Mesothelial cell of epicardium (in vitro differentiated cells): Measurements from ENCODE around the gene MIA3. TPM values are rescaled to one million over a fixed set of nuclear protein-coding genes. Genes with fewer than 3 reads are reported as not detected.
A peak's percentile ranks its signal among the peaks of the same experiment; 100 is the strongest.

ENCODE experiments used
- DNase-seq, 2 experiments: peaks; one replicate each; pipeline ENCODE4 v3.0.0; 2021; ENCODE audit warnings: low spot score in 2 of 2; ENCODE audit not compliant: unreplicated experiment in 2 of 2
- H3K27ac Mint-ChIP-seq: 2 replicates; pipeline ENCODE4 v1.8.0; 2021; ENCODE audit warnings: mixed read lengths
- H3K27me3 Mint-ChIP-seq: 2 replicates; pipeline ENCODE4 v1.8.0; 2021; ENCODE audit warnings: low read depth, mixed read lengths
- H3K36me3 Mint-ChIP-seq: 2 replicates; pipeline ENCODE4 v1.8.0; 2021; ENCODE audit warnings: mixed read lengths
- H3K4me1 Mint-ChIP-seq: 2 replicates; pipeline ENCODE4 v1.8.0; 2021; ENCODE audit warnings: mixed read lengths
- H3K4me3 Mint-ChIP-seq: 2 replicates; pipeline ENCODE4 v1.8.0; 2021; ENCODE audit warnings: mild to moderate bottlenecking, moderate library complexity, mixed read lengths
- H3K9me3 Mint-ChIP-seq: 2 replicates; pipeline ENCODE4 v1.8.0; 2021; ENCODE audit warnings: mixed read lengths
- total RNA-seq: library from RNA; stranded (reverse); gene quantifications from 3 replicates; pipeline ENCODE4 v1.2.1, GENCODE V29; 2021
- TF ChIP-seq, protein P1 (sequence below): fragments of 200-600 bp; sonication (generic); IDR thresholded peaks from one replicate; pipeline ENCODE4 v1.5.0; 2021; ENCODE audit warnings: antibody characterized with exemption; ENCODE audit not compliant: unreplicated experiment

The MIA3 gene
- total RNA-seq, 1 donor from 2014 or later = 72.9 TPM

DNA sequence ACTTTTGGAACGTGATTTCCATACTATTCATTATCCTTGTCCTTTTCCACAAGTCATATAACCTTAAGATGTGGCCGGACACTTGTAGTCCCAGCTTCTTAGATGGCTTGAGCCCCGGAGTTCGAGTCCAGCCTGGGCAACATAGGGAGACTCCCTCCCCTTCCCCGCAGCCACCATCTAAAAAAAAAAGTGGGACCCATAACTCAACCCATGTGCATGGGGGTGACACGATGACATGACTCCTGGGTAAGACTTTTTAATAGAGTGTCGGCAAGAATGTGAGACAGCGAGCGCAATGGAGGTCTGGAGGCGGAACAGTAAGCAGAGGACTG, 25.7 kb downstream of the MIA3 start:
- Mint-ChIP-seq H3K4me1 (peaks cover 19% of the 10 kb centered on the region), H3K4me3 (peak overlapping the region; percentile 97)

DNA sequence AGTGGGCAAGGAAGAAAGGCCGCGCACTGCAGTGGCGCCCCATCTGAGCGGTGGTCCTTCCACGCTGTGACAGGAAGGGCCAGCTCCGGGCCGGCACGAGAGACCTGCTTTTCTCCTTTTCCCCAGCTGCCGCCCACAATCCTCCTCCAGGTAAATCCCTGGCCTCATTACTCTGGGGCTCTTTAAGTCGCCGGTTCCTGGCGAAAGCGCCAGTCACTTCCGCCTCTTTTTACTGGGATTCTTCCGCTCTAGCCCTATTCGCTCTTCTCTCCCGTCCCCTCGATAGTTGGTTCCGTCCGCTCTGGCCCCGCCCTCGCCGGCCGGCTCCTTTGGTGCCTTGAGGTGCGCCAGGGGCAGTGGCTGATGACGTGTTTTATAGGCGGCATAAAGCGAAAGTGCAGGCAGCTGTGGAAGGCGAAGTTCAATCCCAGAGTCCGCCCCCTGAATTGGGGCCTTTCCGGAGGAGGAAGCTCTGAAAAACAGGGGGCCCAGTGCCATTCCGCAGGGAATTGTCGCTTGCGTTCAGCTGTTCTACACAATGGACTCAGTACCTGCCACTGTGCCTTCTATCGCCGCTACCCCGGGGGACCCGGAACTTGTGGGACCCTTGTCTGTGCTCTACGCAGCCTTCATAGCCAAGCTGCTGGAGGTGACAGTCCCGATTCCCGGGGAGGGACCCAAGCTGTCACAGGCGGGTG, 26.2 kb downstream of the MIA3 start:
- Mint-ChIP-seq H3K9me3 (peaks cover 8% of the 10 kb centered on the region), H3K36me3 (peaks cover 12% of the 10 kb centered on the region), H3K4me1 (peaks cover 19% of the 10 kb centered on the region), H3K4me3 (peak overlapping the region; percentile 97), H3K27ac (peak overlapping the region; percentile 99), H3K27me3 (no peaks in the 10 kb centered on the region)
- TF ChIP-seq, protein P1, sequence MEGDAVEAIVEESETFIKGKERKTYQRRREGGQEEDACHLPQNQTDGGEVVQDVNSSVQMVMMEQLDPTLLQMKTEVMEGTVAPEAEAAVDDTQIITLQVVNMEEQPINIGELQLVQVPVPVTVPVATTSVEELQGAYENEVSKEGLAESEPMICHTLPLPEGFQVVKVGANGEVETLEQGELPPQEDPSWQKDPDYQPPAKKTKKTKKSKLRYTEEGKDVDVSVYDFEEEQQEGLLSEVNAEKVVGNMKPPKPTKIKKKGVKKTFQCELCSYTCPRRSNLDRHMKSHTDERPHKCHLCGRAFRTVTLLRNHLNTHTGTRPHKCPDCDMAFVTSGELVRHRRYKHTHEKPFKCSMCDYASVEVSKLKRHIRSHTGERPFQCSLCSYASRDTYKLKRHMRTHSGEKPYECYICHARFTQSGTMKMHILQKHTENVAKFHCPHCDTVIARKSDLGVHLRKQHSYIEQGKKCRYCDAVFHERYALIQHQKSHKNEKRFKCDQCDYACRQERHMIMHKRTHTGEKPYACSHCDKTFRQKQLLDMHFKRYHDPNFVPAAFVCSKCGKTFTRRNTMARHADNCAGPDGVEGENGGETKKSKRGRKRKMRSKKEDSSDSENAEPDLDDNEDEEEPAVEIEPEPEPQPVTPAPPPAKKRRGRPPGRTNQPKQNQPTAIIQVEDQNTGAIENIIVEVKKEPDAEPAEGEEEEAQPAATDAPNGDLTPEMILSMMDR = no peak
- peak; percentile 89 to 95 for DNase-seq

More for the DNA sequence above, 25.7 kb downstream of the MIA3 start:
- H3K36me3 Mint-ChIP-seq = peaks cover 16% of the 10 kb centered on the region
- H3K27ac Mint-ChIP-seq = peak overlapping the region; percentile 99
- H3K9me3 Mint-ChIP-seq = peaks cover 14% of the 10 kb centered on the region
- TF ChIP-seq, protein P1 = no peak
- peak in 1 of 2 experiments; percentile 40 for DNase-seq
- H3K27me3 Mint-ChIP-seq = no peaks in the 10 kb centered on the region

DNA sequence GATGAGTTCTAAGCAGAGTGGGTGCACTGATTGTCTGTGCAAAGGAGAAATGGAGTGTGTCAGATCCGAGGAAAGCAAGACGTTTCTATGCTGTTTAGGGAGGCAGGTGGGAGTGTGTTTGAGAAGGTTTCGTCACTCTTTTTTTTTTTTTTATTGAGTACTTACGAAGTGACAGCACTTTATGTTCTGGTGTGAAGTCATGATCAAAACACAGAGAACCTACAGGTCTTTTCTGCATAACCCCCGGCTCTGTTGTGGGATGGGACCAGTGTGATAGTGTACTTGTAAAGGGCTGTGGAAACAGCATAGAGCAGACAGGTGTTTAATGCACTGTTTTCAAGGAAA, 26.7 kb downstream of the MIA3 start:
- peak overlapping the region; percentile 97 for H3K4me3 Mint-ChIP-seq
- peaks cover 5% of the 10 kb centered on the region for H3K9me3 Mint-ChIP-seq
- H3K27me3 Mint-ChIP-seq = no peaks in the 10 kb centered on the region
- peaks cover 19% of the 10 kb centered on the region for H3K4me1 Mint-ChIP-seq
- H3K36me3 Mint-ChIP-seq = peaks cover 7% of the 10 kb centered on the region
- H3K27ac Mint-ChIP-seq = peak overlapping the region; percentile 99
- TF ChIP-seq, protein P1 = no peak
- DNase-seq = no peak

DNA sequence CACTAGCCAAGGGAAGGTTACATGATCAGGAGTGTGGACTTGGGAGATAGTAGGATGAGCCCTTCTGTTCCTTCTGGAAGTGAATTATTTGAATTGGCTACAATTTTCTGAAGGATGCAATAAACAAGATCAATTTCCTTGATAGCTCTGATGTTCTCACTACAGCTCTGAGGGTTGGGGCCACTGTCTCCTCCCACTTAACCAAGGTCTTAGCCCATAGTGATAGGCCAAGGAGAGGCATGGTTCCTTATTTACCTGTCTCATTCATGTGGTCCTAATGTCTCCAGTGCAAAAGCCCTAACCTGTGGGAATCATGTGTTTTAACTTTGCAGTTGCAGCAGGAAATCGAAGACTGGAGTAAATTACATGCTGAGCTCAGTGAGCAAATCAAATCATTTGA, 34.8 kb downstream of the MIA3 start:
- Mint-ChIP-seq H3K27me3 (no peaks in the 10 kb centered on the region), H3K9me3 (no peaks in the 10 kb centered on the region), H3K4me1 (no peaks in the 10 kb centered on the region), H3K36me3 (peaks cover 50% of the 10 kb centered on the region), H3K27ac (no peak overlapping the region), H3K4me3 (no peak overlapping the region)
- TF ChIP-seq, protein P1 = no peak
- DNase-seq = no peak

DNA sequence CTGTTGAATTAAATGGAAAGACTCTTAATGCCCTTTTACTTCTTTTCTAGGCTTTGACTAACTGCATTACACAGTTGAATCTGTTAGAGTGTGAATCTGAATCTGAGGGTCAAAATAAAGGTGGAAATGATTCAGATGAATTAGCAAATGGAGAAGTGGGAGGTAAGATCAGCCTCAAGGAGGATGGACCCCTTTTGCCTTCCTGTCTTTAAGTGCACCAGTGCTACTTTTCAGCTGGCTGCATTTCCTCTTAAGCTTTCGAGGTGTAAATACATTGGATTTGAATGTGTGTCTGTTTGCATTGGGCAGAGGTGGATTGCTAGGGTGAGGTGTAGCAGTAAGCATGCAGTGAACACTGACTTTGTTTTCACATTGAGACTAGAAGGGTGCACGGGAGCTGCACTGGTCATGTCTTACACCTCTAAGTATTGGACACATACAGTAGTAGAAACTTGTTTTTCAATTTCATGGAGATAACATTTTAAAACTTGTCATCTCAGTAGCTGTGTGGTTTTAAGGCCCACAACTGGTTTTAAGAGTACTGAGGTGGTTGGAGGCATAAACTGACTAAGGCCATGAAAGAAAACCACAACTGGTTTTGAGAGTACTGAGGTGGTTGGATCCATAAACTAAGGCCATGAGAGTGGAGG, 35.4 kb downstream of the MIA3 start:
- no peak for DNase-seq
- Mint-ChIP-seq H3K36me3 (peaks cover 54% of the 10 kb centered on the region), H3K27ac (no peak overlapping the region), H3K4me3 (no peak overlapping the region), H3K9me3 (no peaks in the 10 kb centered on the region), H3K4me1 (no peaks in the 10 kb centered on the region), H3K27me3 (no peaks in the 10 kb centered on the region)
- TF ChIP-seq, protein P1 = no peak
